AG09309 (cell line): ENCODE measurements around the gene ERF.

Experiments
- DNase-seq: peaks from one replicate; pipeline ENCODE4 v3.0.0-alpha.2; 2010; ENCODE audit warnings: low read depth
- H3K4me3 ChIP-seq: 2 replicates; pipeline ENCODE4 v1.5.1; 2011; ENCODE audit warnings: mild to moderate bottlenecking, low read depth, low read length, moderate library complexity; ENCODE audit not compliant: control insufficient read depth
- CTCF ChIP-seq: IDR thresholded peaks from 2 replicates; pipeline ENCODE4 v1.5.1; 2011; ENCODE audit warnings: mild to moderate bottlenecking, low read depth, low read length, inconsistent platforms; ENCODE audit not compliant: insufficient read depth, control insufficient read depth; ENCODE audit errors: missing control alignments

ERF gene

GRCh38 chr19:42241279-42241678, 13.6 kb downstream of the ERF start:
- peak overlapping the region; percentile 68 for H3K4me3 ChIP-seq
- TF ChIP-seq CTCF: no peak
- DNase-seq: no peak

- no peak for TF ChIP-seq CTCF
- DNase-seq: no peak
- no peak overlapping the region for H3K4me3 ChIP-seq
These were observed 15.2 kb downstream of the ERF start for GRCh38 chr19:42239544-42240220.

DNA sequence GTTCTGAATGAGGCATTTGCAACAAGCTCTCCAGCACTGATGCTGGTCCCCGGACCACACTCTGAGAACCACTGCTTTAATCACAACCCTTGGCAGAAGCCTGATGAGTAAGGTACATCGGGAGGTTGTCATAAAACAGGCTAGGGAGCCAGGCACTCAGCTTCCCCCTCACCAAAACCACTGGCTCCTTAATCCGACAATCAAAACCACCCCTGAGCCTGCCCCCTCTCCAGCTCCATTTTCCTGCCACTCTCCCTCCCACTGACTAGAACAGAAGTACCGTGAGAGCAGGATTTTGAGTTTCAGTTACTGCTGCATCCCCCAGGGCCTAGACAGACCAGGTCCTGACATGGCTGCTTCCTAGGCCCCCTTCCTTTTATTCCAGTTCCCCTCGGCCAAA, 19.7 kb downstream of the ERF start:
- no peak for TF ChIP-seq CTCF
- no peak for DNase-seq
- H3K4me3 ChIP-seq: no peak overlapping the region

DNA sequence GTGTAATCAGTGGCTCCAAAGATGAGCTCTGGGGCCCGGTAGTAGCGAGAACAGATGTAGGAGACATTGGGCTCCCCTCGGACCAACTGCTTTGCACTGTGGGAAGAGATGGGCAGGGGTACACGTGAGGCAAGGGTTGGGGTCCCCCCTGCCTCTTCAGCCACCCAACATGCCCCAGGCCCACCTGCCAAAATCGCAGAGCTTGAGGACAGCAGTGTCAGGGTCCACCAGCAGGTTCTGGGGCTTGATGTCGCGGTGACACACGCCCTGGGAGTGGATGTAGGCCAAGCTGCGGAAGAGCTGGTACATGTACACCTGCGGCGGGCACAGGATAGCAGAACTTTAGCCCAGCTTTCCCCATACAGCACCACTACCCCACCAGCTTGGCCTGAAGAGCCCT, 20.6 kb downstream of the ERF start:
- DNase-seq: no peak
- no peak overlapping the region for H3K4me3 ChIP-seq
- TF ChIP-seq CTCF: no peak

GRCh38 chr19:42233678-42234292, 21.1 kb downstream of the ERF start:
- no peak for DNase-seq
- TF ChIP-seq CTCF: no peak
- H3K4me3 ChIP-seq: no peak overlapping the region

DNA sequence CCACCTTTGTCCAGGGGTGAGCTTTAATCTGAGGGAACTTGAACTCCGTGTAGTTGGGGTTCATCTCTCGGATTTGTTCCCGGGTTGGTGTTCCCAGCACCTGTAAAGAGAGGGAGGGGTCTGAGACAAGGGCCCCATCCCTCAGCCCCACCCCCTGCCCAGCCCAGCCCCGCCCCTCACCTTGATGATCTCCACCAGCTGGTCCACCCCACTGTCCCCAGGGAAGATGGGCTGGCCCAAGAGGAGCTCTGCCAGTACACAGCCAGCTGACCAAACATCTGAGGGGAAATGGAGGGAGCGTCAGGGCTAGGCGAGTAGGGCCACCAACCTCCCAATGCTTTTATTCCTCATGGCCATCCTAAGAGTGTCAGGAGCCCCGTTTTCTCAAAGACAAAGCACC, 21.8 kb downstream of the ERF start:
- DNase-seq: no peak

More for the DNA sequence above, 21.8 kb downstream of the ERF start:
- no peak overlapping the region for H3K4me3 ChIP-seq
- no peak for TF ChIP-seq CTCF
